ENCODE measurements around the gene SKAP1.

GRCh38 chr17:48442819-48443218, 12.8 kb upstream of the SKAP1 start:
- TF ChIP-seq CTCF (IDR thresholded peaks at IDR 0.05; ENCODE audit: insufficient read depth, low read depth, low read length) = no peak
- no peak for TF ChIP-seq EZH2 (IDR thresholded peaks at IDR 0.05; ENCODE audit: insufficient read depth, low read length)
